CD14-positive monocyte (primary cell): Measurements from ENCODE around the gene ITGA7. TPM values are rescaled to one million over a fixed set of nuclear protein-coding genes. Genes with fewer than 3 reads are reported as not detected.

Experiments
- DNase-seq, 3 donors: peaks; one replicate each; pipeline ENCODE4 v3.0.0-alpha.2; 2011 to 2022
- H2AFZ ChIP-seq: 2 replicates; pipeline ENCODE4 v1.6.0; 2012; ENCODE audit warnings: mild to moderate bottlenecking, low read depth, low read length, inconsistent platforms; ENCODE audit not compliant: insufficient read depth, poor library complexity, severe bottlenecking
- H3K27ac ChIP-seq, 2 donors: 1 replicate in 1 of 2; 2 replicates in 1 of 2; pipeline ENCODE4 v1.5.1; 2012 to 2013; ENCODE audit warnings: low read length in 2 of 2, control low read depth in 1 of 2, inconsistent platforms in 1 of 2, low read depth in 1 of 2, mild to moderate bottlenecking in 1 of 2
- H3K27me3 ChIP-seq, 2 donors: one replicate each; pipeline versions ENCODE4 v1.6.0 to v1.6.1; 2011 to 2013; ENCODE audit warnings: low read length in 2 of 2; ENCODE audit not compliant: control insufficient read depth in 2 of 2, insufficient read depth in 2 of 2
- H3K36me3 ChIP-seq, 2 donors: replicated peaks in 1 of 2; 1 replicate in 1 of 2; 2 replicates in 1 of 2; pipeline versions ENCODE4 v1.5.1 to v1.6.1; 2012 to 2013; ENCODE audit warnings: low read length in 2 of 2, control low read depth in 1 of 2, inconsistent platforms in 1 of 2, mild to moderate bottlenecking in 1 of 2; ENCODE audit not compliant: insufficient read depth in 2 of 2, control insufficient read depth in 1 of 2
- H3K4me1 ChIP-seq, 2 donors: 1 replicate in 1 of 2; 2 replicates in 1 of 2; pipeline versions ENCODE4 v1.5.1 to v1.6.1; 2012 to 2013; ENCODE audit warnings: low read length in 2 of 2, control low read depth in 1 of 2, inconsistent platforms in 1 of 2, mild to moderate bottlenecking in 1 of 2, moderate library complexity in 1 of 2; ENCODE audit not compliant: insufficient read depth in 2 of 2, control insufficient read depth in 1 of 2
- H3K4me2 ChIP-seq: replicated peaks from 2 replicates; pipeline ENCODE3; 2012; ENCODE audit warnings: low read length, moderate library complexity, mild to moderate bottlenecking; ENCODE audit not compliant: poor library complexity, severe bottlenecking; ENCODE audit errors: extremely low read depth
- H3K4me3 ChIP-seq, 3 experiments: fragments of 200-600 bp in 1 of 3; sonication (generic) in 1 of 3; replicated peaks in 1 of 3; 1 replicate in 2 of 3; 2 replicates in 1 of 3; pipeline ENCODE4 v1.5.1; 2011 to 2013; ENCODE audit warnings: low read length in 3 of 3, mild to moderate bottlenecking in 3 of 3, control low read depth in 2 of 3, low read depth in 2 of 3, inconsistent platforms in 1 of 3, moderate library complexity in 1 of 3
- H3K79me2 ChIP-seq: 2 replicates; pipeline ENCODE4 v1.6.0; 2012; ENCODE audit warnings: mild to moderate bottlenecking, control low read depth, inconsistent platforms, low read length, moderate library complexity; ENCODE audit not compliant: insufficient read depth
- H3K9ac ChIP-seq: 2 replicates; pipeline ENCODE4 v1.6.0; 2017; ENCODE audit warnings: low read length, mild to moderate bottlenecking; ENCODE audit not compliant: insufficient read depth, poor library complexity, severe bottlenecking
- H3K9me3 ChIP-seq, 2 donors: replicated peaks in 1 of 2; 1 replicate in 1 of 2; 2 replicates in 1 of 2; pipeline versions ENCODE4 v1.5.1 to v1.6.1; 2012 to 2013; ENCODE audit warnings: low read length in 2 of 2, control low read depth in 1 of 2; ENCODE audit not compliant: control insufficient read depth in 1 of 2, insufficient read depth in 1 of 2
- H4K20me1 ChIP-seq: 2 replicates; pipeline ENCODE4 v1.6.0; 2012; ENCODE audit warnings: mild to moderate bottlenecking, low read length, control low read depth, moderate library complexity; ENCODE audit not compliant: insufficient read depth
- H3K27ac Mint-ChIP-seq, 7 donors: one replicate each; pipeline ENCODE4 v1.8.0; 2020; ENCODE audit warnings: mild to moderate bottlenecking in 7 of 7, mixed read lengths in 7 of 7, moderate library complexity in 6 of 7, inconsistent platforms in 2 of 7
- H3K27me3 Mint-ChIP-seq, 3 donors: one replicate each; pipeline ENCODE4 v1.8.0; 2021 to 2022; ENCODE audit warnings: low read depth in 3 of 3, mild to moderate bottlenecking in 3 of 3, mixed read lengths in 3 of 3, moderate library complexity in 3 of 3, inconsistent platforms in 1 of 3
- H3K36me3 Mint-ChIP-seq, 2 donors: one replicate each; pipeline ENCODE4 v1.8.0; 2020; ENCODE audit warnings: mixed read lengths in 2 of 2, inconsistent platforms in 1 of 2, mild to moderate bottlenecking in 1 of 2
- H3K4me1 Mint-ChIP-seq: one replicate; pipeline ENCODE4 v1.8.0; 2020; ENCODE audit warnings: mild to moderate bottlenecking, mixed read lengths
- H3K4me3 Mint-ChIP-seq, 2 donors: one replicate each; pipeline ENCODE4 v1.8.0; 2020; ENCODE audit warnings: mild to moderate bottlenecking in 2 of 2, mixed read lengths in 2 of 2, moderate library complexity in 1 of 2
- H3K9me3 Mint-ChIP-seq, 7 donors: one replicate each; pipeline ENCODE4 v1.8.0; 2020 to 2022; ENCODE audit warnings: mixed read lengths in 7 of 7, mild to moderate bottlenecking in 6 of 7, moderate library complexity in 6 of 7, inconsistent platforms in 2 of 7
- WGBS: methylation state at CpG from one replicate; pipeline ENCODE4 v1.1.5; 2013; ENCODE audit warnings: missing lambda C conversion rate; ENCODE audit not compliant: insufficient coverage; 5-methylcytosine and 5-hydroxymethylcytosine counted together
- intact Hi-C, 2 donors: fragments of 100-400 bp; cut with micrococcal nuclease; formaldehyde crosslinking; loops; one replicate each; pipeline versions ENCODE4 v1.15.0 to v1.15.1; 2023
- polyA plus RNA-seq, 3 donors: library from polyadenylated mRNA; depleted of rRNA in 1 of 3; unstranded in 2 of 3; stranded (reverse) in 1 of 3; fragments of 300-500 nt in 2 of 3; fragments of >200 nt in 1 of 3; fragmentation: Illumina TruSeq in 2 of 3; gene quantifications; 1 replicate in 2 of 3; 2 replicates in 1 of 3; pipeline ENCODE4 v1.2.3, GENCODE V29; 2012 to 2021
- TF ChIP-seq, protein P1 (sequence below): fragments of 200-600 bp; IDR thresholded peaks from one replicate; pipeline ENCODE4 v1.8.0; 2022; ENCODE audit warnings: antibody characterized with exemption, mild to moderate bottlenecking

ITGA7 gene
- polyA plus RNA-seq, 3 donors: 0.23 to 3.3 (median 0.55) TPM

DNA sequence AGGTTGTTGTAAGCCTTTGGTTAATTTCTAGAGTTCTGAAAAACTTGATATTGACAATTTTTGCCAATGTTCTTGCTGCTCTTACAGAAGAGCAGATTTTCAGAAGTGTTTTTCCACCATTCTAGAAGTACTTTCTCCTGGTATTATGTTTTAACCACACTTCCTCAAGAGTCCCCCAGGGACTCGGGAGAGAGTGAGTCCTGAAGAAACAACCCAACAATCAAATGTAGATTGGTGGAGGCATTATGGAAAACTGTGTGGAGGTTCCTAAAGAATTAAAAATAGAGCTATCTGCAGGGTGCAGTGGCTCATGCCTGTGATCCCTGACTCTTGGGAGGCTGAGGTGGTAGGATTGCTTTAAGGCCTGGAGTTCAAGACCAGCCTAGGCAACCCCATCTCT lies 44.3 kb downstream of the ITGA7 start:
- no CpG with 5 or more reads among the region's 1 CpG for whole genome bisulfite sequencing
- no peak for DNase-seq
- Histone ChIP-seq H3K4me1 (peaks cover 16 to 26% of the 10 kb centered on the region in 2 donors), H3K27me3 (no peaks in the 10 kb centered on the region), H3K27ac (no peak overlapping the region), H3K4me2 (no peak overlapping the region), H3K9me3 (no peaks in the 10 kb centered on the region), H3K4me3 (no peak overlapping the region), H3K9ac (no peak overlapping the region), H4K20me1 (no peaks in the 10 kb centered on the region), H2AFZ (peak overlapping the region; percentile 14), H3K36me3 (no peaks in the 10 kb centered on the region), H3K79me2 (no peaks in the 10 kb centered on the region)
- Mint-ChIP-seq H3K4me3 (no peak overlapping the region), H3K27ac (no peak overlapping the region), H3K9me3 (peaks cover 0 to 3% (median 0%) of the 10 kb centered on the region in 7 donors), H3K36me3 (no peaks in the 10 kb centered on the region), H3K27me3 (peaks cover 0 to 5% (median 0%) of the 10 kb centered on the region in 3 donors), H3K4me1 (peaks cover 25% of the 10 kb centered on the region)
- intact Hi-C loops: loop anchor here in 1 of 2 donors (5.0 kb wide), 1 partner anchor 44 kb away; the partner anchor contains the start of gene ITGA7
- TF ChIP-seq, protein P1, sequence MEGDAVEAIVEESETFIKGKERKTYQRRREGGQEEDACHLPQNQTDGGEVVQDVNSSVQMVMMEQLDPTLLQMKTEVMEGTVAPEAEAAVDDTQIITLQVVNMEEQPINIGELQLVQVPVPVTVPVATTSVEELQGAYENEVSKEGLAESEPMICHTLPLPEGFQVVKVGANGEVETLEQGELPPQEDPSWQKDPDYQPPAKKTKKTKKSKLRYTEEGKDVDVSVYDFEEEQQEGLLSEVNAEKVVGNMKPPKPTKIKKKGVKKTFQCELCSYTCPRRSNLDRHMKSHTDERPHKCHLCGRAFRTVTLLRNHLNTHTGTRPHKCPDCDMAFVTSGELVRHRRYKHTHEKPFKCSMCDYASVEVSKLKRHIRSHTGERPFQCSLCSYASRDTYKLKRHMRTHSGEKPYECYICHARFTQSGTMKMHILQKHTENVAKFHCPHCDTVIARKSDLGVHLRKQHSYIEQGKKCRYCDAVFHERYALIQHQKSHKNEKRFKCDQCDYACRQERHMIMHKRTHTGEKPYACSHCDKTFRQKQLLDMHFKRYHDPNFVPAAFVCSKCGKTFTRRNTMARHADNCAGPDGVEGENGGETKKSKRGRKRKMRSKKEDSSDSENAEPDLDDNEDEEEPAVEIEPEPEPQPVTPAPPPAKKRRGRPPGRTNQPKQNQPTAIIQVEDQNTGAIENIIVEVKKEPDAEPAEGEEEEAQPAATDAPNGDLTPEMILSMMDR: no peak

DNA sequence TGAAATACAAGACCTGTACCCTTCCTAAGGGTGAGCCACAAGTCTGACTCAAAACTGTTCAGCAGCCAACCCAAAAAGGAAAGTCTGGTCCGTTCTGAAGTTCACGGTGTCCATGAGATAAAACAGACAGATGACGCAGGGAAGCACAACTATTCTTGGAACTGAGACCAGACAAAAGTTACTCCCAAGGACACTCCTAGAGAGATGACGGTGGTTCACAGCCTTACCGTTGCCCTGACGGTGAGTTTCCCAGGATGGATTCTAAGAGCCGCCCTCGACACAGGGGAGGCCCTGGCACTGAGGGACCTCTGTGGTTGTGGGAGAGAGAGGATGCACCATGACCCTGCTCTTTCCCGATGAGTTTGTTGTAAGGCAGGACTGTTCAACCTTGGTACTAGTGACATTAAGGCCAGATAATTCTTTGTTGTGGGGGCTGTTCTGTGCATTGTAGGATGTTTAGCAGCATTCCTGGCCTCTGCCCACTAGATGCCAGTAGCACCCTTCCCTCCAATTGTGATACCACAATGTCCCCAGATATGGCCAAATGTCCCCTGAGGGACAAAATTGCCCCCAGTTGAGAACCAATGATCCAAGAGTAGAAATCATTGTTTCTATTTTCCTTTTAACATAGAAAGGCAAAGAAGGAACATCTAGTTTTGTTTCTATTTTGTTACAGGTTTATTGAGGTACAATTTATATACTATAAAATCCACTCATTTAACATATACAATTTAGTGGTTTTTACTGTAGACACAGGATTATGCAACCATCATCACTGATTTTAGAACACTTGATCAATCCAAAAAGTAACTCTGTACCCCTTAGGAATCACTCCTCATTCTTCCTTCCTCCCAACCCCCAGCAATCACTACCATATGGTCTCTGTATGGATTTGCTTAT lies 48.0 kb downstream of the ITGA7 start:
- Histone ChIP-seq H3K27ac (no peak overlapping the region), H3K4me3 (no peak overlapping the region), H3K9ac (no peak overlapping the region), H3K4me1 (peaks cover 3 to 7% of the 10 kb centered on the region in 2 donors), H3K36me3 (no peaks in the 10 kb centered on the region), H3K4me2 (no peak overlapping the region), H3K27me3 (no peaks in the 10 kb centered on the region), H2AFZ (no peak overlapping the region), H4K20me1 (no peaks in the 10 kb centered on the region), H3K9me3 (no peaks in the 10 kb centered on the region), H3K79me2 (no peaks in the 10 kb centered on the region)
- peaks cover 0 to 3% (median 0%) of the 10 kb centered on the region in 7 donors for H3K9me3 Mint-ChIP-seq
- no peaks in the 10 kb centered on the region for H3K36me3 Mint-ChIP-seq
- H3K27me3 Mint-ChIP-seq: peaks cover 0 to 2% (median 0%) of the 10 kb centered on the region in 3 donors
- WGBS: 92% methylated on average over 5 of the region's 9 CpGs
- H3K4me3 Mint-ChIP-seq: no peak overlapping the region
- H3K4me1 Mint-ChIP-seq: peaks cover 29% of the 10 kb centered on the region
- TF ChIP-seq, protein P1: peak; percentile 42
- DNase-seq: peak in 2 of 3 donors; percentile 33 to 37
- no peak overlapping the region for H3K27ac Mint-ChIP-seq
- intact Hi-C loops: loop anchor here (5.0 kb wide), 4 partner anchors 37 to 63 kb away; partner anchors contain the start of genes ITGA7 (in 1 of the 2) and RDH5 (in 1 of the 2)
